Measurements from ENCODE around the gene LDLRAD4.
A peak's percentile ranks its signal among the peaks of the same experiment; 100 is the strongest.

The LDLRAD4 gene

DNA sequence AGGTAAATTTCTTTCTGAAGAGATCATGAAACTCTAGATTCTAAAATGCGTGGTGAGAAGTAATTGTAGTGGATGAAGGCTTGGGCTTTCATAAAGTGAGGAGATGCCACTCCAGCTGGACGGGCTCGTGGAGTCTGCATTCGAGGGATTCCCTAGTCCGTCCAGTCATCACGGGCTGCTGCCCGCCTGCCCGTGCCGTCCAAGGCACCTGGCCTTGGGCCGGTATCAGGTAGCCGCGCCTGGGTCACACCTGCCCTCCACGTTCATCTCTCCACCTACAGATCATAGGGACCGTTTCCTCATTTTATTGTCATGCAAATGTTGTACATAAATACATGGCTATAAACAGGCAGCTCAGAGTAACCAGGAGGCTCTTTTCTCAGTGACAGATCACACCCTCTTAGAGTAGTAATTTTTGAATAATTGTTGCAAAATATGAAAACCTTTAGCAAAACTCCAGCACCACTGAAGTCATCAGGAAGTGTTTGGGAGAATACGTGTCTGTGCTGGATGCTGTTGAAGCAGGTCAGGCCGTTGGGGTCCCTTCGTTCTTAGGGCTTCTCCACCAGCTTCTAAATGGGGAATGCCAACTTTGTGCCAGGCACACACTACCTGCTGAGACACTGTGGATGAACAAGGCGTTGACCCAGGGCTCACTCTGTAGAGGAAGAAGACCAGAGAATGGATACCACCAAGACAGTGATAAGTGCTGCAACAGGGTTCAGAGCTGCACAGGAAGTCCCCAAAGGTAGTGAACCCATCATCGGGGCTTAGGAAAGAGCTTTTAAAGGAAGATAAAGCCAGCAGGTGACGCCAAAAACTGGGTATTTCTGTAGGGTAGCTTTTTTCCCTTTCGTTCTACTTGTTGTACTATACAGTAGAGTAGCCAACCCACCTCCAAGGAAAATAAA, 395.3 kb downstream of the LDLRAD4 start:
- in situ Hi-C loops (cut with MboI; ENCODE audit: low sequenced_read_pairs, unreplicated experiment): loop anchor here (5.0 kb wide), 1 partner anchor 47 kb away; no protein-coding TSS in a partner anchor
- DNase-seq (ENCODE audit: low spot score): peak; percentile 61
- TF ChIP-seq, protein P1, sequence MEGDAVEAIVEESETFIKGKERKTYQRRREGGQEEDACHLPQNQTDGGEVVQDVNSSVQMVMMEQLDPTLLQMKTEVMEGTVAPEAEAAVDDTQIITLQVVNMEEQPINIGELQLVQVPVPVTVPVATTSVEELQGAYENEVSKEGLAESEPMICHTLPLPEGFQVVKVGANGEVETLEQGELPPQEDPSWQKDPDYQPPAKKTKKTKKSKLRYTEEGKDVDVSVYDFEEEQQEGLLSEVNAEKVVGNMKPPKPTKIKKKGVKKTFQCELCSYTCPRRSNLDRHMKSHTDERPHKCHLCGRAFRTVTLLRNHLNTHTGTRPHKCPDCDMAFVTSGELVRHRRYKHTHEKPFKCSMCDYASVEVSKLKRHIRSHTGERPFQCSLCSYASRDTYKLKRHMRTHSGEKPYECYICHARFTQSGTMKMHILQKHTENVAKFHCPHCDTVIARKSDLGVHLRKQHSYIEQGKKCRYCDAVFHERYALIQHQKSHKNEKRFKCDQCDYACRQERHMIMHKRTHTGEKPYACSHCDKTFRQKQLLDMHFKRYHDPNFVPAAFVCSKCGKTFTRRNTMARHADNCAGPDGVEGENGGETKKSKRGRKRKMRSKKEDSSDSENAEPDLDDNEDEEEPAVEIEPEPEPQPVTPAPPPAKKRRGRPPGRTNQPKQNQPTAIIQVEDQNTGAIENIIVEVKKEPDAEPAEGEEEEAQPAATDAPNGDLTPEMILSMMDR (IDR thresholded peaks at IDR 0.05; ENCODE audit: borderline replicate concordance, control extremely low read depth, extremely low read depth, insufficient read depth, missing control alignments): no peak

DNA sequence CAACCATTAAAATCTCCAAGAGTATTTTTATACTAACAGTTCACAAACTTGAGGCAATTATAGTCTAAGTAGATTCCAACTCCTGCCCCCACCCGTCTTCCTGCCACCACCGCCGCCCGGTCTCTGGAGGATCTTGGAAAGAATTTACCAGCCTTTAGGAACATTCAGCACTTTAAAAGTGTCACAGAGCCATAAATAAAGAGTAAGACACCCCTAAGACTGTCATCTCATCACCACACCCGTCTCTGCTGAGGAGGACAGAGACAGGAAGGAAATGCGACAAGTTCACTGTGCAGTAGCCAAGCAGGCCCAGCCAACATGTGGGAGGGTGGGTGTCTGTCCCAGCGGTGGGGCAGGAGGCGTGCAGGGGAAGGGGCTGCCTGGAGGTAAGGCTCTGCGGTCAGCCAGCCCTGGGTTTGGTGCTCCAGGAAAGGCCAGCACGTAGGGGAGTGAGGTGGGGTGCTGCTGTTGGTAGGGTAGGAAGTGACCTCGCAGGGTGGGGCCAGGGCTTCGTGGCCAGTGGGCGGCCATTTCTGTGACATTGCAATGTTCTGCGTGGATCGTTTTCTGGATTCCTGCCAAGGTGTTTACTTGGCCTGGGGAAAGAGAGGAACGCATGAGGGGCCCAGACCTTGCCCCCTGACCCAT, 396.2 kb downstream of the LDLRAD4 start:
- in situ Hi-C loops (cut with MboI; ENCODE audit: low sequenced_read_pairs, unreplicated experiment): loop anchor here (5.0 kb wide), 1 partner anchor 47 kb away; no protein-coding TSS in a partner anchor
- peak; percentile 45 for DNase-seq (ENCODE audit: low spot score)

GRCh38 chr18:13615432-13615861, 396.9 kb downstream of the LDLRAD4 start:
- in situ Hi-C loops (cut with MboI; ENCODE audit: low sequenced_read_pairs, unreplicated experiment): no loop called here
- TF ChIP-seq, protein P1 (IDR thresholded peaks at IDR 0.05; ENCODE audit: borderline replicate concordance, control extremely low read depth, extremely low read depth, insufficient read depth, missing control alignments): no peak
- DNase-seq (ENCODE audit: low spot score): peak; percentile 49

More for the DNA sequence above, 396.2 kb downstream of the LDLRAD4 start:
- TF ChIP-seq, protein P1 (IDR thresholded peaks at IDR 0.05; ENCODE audit: borderline replicate concordance, control extremely low read depth, extremely low read depth, insufficient read depth, missing control alignments): no peak

GRCh38 chr18:13616041-13616440, 397.5 kb downstream of the LDLRAD4 start:
- TF ChIP-seq, protein P1 (IDR thresholded peaks at IDR 0.05; ENCODE audit: borderline replicate concordance, control extremely low read depth, extremely low read depth, insufficient read depth, missing control alignments): no peak
- DNase-seq (ENCODE audit: low spot score): peak; percentile 40
- in situ Hi-C loops (cut with MboI; ENCODE audit: low sequenced_read_pairs, unreplicated experiment): no loop called here

DNA sequence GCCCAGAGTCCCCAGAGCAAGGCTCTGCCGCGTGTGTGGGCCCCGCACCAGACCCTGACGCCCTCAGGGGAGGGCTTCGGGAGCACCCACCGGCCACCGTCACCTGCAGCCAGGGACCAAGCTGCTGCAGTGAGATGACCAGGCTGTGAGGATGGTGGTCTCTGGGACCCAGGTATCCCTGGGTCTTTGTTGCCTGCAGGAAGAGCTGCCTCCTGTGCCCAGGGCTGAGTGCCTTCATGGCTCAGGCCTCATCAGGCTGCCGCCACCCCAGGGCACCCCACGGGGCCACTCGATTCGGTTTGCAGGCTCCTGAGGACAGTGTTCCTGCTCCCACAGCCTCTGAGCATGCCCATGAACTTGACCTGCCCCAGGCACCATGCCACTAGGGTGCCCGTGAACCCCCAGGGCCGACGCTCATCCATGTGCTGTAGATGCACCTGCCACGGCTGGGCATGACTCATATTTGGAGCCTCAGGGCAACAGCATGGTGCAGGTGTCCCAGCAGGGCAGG, 398.0 kb downstream of the LDLRAD4 start:
- in situ Hi-C loops (cut with MboI; ENCODE audit: low sequenced_read_pairs, unreplicated experiment): no loop called here
- TF ChIP-seq, protein P1 (IDR thresholded peaks at IDR 0.05; ENCODE audit: borderline replicate concordance, control extremely low read depth, extremely low read depth, insufficient read depth, missing control alignments): no peak
- no peak for DNase-seq (ENCODE audit: low spot score)

DNA sequence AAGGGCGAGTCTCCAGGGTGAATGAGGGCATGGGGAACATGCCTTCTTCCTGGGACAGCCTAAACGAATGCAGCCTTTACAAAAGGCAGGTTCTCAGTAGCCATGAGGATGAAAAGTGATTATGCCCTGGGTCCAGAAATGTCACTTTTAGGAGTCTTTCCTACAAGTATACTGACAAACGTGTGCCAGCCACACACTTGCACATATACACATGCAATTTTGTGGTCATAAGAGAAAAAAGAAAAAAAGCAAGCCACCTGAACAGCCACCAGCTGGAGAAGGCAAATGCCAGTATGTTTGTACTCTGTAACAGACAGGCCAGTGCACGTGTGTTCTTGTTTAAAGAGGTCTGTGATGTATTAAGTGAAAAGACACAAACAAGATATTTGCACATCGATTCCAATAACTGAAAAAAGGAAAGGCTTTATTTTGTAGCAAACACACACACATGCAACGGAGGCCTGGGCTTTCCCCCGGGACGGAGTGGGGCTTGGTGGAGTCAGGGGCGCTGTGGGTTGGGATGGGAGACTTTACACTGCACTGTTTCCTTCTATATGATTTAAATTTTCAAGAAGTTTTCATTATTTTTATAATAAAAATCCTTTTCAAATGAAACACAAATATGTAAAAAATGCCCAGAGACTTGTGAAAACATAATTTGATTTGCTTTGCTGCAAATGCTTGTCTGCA, 399.4 kb downstream of the LDLRAD4 start:
- in situ Hi-C loops (cut with MboI; ENCODE audit: low sequenced_read_pairs, unreplicated experiment): no loop called here
- TF ChIP-seq, protein P1 (IDR thresholded peaks at IDR 0.05; ENCODE audit: borderline replicate concordance, control extremely low read depth, extremely low read depth, insufficient read depth, missing control alignments): no peak
- no peak for DNase-seq (ENCODE audit: low spot score)

Measured in GM13976 (cell line).